ENCODE measurements around the gene PAM.

The PAM gene

DNA sequence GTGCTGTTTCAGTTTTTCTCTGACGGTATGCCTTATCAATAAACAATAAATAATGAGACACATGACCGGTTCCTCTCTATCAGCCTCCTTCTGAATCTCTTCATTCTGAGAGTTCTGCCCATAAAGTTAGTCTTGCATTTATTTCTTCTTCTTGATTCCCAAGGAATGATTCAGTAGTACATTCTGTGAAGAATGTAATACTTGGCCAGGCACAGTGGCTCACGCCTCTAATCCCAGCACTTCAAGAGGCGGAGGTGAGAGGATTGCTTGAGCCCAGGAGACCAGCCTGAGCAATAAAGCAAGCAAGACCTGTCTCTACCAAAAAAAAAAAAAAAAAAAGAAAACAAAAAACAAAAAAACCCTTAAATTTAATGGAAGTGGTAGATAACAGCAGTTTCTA lies 53.9 kb downstream of the PAM start:
- no peak; the same call in 1 of the 3 replicates for ATAC-seq

DNA sequence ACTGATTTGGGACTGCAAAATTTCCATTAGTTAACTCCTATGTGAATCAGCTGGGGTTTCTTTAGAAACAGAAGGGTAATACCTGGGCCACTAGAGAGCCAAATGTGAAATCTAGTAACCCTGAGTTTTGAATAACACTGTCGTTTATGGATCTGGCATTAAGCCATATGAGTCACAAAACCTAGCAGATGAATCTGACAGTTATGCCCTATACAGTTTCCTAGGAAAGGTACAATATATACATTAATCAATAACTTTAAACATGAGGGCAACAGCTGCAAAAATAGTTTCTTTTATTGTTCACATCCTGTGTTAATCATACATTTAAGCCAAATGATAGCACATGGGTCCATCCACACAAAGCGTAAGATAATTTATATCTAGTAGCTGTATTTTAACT lies 56.9 kb downstream of the PAM start:
- peak; percentile 25; the same call in 1 of the 3 replicates for ATAC-seq
- TF ChIP-seq, protein P1, sequence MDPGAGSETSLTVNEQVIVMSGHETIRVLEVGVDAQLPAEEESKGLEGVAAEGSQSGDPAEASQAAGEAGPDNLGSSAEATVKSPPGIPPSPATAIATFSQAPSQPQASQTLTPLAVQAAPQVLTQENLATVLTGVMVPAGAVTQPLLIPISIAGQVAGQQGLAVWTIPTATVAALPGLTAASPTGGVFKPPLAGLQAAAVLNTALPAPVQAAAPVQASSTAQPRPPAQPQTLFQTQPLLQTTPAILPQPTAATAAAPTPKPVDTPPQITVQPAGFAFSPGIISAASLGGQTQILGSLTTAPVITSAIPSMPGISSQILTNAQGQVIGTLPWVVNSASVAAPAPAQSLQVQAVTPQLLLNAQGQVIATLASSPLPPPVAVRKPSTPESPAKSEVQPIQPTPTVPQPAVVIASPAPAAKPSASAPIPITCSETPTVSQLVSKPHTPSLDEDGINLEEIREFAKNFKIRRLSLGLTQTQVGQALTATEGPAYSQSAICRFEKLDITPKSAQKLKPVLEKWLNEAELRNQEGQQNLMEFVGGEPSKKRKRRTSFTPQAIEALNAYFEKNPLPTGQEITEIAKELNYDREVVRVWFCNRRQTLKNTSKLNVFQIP (CRISPR knock-in tag; IDR thresholded peaks at IDR 0.05; ENCODE audit: borderline replicate concordance, low read depth) = no peak
- TF ChIP-seq TOX (CRISPR knock-in tag; IDR thresholded peaks at IDR 0.05; ENCODE audit: borderline replicate concordance) (no peak), ZNF70 (CRISPR knock-in tag; IDR thresholded peaks at IDR 0.05) (no peak), ZFP30 (CRISPR knock-in tag; IDR thresholded peaks at IDR 0.05) (no peak), ARNTL (CRISPR knock-in tag; IDR thresholded peaks at IDR 0.05; ENCODE audit: borderline replicate concordance, low read depth) (no peak), BACH2 (CRISPR knock-in tag; IDR thresholded peaks at IDR 0.05; ENCODE audit: borderline replicate concordance) (no peak), ZFP3 (CRISPR knock-in tag; IDR thresholded peaks at IDR 0.05) (no peak), ZC3H10 (CRISPR knock-in tag; IDR thresholded peaks at IDR 0.05) (no peak), PPARA (CRISPR knock-in tag; IDR thresholded peaks at IDR 0.05; ENCODE audit: borderline replicate concordance) (no peak), ZNF565 (CRISPR knock-in tag; conservative IDR thresholded peaks at IDR 0.05; ENCODE audit: low read depth) (no peak), CSDC2 (CRISPR knock-in tag; IDR thresholded peaks at IDR 0.05) (no peak), ZNF8 (CRISPR knock-in tag; IDR thresholded peaks at IDR 0.05) (no peak), TCF4 (CRISPR knock-in tag; IDR thresholded peaks at IDR 0.05; ENCODE audit: borderline replicate concordance) (no peak), OSR1 (CRISPR knock-in tag; IDR thresholded peaks at IDR 0.05) (no peak), ISL1 (CRISPR knock-in tag; IDR thresholded peaks at IDR 0.05) (no peak), RARB (CRISPR knock-in tag; IDR thresholded peaks at IDR 0.05) (no peak)
- TF ChIP-seq, protein P2, sequence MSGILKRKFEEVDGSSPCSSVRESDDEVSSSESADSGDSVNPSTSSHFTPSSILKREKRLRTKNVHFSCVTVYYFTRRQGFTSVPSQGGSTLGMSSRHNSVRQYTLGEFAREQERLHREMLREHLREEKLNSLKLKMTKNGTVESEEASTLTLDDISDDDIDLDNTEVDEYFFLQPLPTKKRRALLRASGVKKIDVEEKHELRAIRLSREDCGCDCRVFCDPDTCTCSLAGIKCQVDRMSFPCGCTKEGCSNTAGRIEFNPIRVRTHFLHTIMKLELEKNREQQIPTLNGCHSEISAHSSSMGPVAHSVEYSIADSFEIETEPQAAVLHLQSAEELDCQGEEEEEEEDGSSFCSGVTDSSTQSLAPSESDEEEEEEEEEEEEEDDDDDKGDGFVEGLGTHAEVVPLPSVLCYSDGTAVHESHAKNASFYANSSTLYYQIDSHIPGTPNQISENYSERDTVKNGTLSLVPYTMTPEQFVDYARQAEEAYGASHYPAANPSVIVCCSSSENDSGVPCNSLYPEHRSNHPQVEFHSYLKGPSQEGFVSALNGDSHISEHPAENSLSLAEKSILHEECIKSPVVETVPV (CRISPR knock-in tag; IDR thresholded peaks at IDR 0.05) = no peak
- TF ChIP-seq, protein P3, sequence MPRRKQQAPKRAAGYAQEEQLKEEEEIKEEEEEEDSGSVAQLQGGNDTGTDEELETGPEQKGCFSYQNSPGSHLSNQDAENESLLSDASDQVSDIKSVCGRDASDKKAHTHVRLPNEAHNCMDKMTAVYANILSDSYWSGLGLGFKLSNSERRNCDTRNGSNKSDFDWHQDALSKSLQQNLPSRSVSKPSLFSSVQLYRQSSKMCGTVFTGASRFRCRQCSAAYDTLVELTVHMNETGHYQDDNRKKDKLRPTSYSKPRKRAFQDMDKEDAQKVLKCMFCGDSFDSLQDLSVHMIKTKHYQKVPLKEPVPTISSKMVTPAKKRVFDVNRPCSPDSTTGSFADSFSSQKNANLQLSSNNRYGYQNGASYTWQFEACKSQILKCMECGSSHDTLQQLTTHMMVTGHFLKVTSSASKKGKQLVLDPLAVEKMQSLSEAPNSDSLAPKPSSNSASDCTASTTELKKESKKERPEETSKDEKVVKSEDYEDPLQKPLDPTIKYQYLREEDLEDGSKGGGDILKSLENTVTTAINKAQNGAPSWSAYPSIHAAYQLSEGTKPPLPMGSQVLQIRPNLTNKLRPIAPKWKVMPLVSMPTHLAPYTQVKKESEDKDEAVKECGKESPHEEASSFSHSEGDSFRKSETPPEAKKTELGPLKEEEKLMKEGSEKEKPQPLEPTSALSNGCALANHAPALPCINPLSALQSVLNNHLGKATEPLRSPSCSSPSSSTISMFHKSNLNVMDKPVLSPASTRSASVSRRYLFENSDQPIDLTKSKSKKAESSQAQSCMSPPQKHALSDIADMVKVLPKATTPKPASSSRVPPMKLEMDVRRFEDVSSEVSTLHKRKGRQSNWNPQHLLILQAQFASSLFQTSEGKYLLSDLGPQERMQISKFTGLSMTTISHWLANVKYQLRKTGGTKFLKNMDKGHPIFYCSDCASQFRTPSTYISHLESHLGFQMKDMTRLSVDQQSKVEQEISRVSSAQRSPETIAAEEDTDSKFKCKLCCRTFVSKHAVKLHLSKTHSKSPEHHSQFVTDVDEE (CRISPR knock-in tag; IDR thresholded peaks at IDR 0.05) = no peak
- TF ChIP-seq, protein P4, sequence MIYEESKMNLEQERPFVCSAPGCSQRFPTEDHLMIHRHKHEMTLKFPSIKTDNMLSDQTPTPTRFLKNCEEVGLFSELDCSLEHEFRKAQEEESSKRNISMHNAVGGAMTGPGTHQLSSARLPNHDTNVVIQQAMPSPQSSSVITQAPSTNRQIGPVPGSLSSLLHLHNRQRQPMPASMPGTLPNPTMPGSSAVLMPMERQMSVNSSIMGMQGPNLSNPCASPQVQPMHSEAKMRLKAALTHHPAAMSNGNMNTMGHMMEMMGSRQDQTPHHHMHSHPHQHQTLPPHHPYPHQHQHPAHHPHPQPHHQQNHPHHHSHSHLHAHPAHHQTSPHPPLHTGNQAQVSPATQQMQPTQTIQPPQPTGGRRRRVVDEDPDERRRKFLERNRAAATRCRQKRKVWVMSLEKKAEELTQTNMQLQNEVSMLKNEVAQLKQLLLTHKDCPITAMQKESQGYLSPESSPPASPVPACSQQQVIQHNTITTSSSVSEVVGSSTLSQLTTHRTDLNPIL (CRISPR knock-in tag; IDR thresholded peaks at IDR 0.05; ENCODE audit: low read depth) = no peak

More for the DNA sequence above, 53.9 kb downstream of the PAM start:
- TF ChIP-seq TCF4 (CRISPR knock-in tag; IDR thresholded peaks at IDR 0.05; ENCODE audit: borderline replicate concordance) = no peak
- no peak for TF ChIP-seq ZNF8 (CRISPR knock-in tag; IDR thresholded peaks at IDR 0.05)

DNA sequence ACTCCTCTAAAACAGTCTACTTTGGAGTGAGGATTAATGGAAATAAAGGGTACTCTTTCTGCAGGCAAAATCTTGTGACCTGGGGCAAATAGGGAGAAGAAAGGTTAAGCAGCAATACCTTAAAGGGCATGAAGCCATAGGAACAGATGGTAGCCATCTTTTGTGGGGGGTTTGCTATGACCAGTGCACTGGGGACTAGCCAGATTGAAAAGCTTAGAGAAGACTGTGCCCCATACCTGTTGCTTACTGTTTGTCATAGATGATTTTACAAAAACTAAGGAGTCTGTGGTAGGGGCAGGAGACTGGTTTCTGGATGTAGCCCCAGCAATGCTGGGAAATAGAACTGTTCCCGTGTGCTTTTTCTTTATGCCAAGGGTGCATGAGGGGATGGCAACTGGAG lies 58.6 kb downstream of the PAM start:
- TF ChIP-seq ESRRG (CRISPR knock-in tag; IDR thresholded peaks at IDR 0.05) (no peak), ISL1 (CRISPR knock-in tag; IDR thresholded peaks at IDR 0.05) (no peak), ZC3H10 (CRISPR knock-in tag; IDR thresholded peaks at IDR 0.05) (no peak), OSR1 (CRISPR knock-in tag; IDR thresholded peaks at IDR 0.05) (no peak), RARB (CRISPR knock-in tag; IDR thresholded peaks at IDR 0.05) (no peak), ZFP30 (CRISPR knock-in tag; IDR thresholded peaks at IDR 0.05) (no peak), ZNF70 (CRISPR knock-in tag; IDR thresholded peaks at IDR 0.05) (no peak), SNAI2 (CRISPR knock-in tag; IDR thresholded peaks at IDR 0.05) (no peak), ZNF8 (CRISPR knock-in tag; IDR thresholded peaks at IDR 0.05) (no peak)
- TF ChIP-seq, protein P5, sequence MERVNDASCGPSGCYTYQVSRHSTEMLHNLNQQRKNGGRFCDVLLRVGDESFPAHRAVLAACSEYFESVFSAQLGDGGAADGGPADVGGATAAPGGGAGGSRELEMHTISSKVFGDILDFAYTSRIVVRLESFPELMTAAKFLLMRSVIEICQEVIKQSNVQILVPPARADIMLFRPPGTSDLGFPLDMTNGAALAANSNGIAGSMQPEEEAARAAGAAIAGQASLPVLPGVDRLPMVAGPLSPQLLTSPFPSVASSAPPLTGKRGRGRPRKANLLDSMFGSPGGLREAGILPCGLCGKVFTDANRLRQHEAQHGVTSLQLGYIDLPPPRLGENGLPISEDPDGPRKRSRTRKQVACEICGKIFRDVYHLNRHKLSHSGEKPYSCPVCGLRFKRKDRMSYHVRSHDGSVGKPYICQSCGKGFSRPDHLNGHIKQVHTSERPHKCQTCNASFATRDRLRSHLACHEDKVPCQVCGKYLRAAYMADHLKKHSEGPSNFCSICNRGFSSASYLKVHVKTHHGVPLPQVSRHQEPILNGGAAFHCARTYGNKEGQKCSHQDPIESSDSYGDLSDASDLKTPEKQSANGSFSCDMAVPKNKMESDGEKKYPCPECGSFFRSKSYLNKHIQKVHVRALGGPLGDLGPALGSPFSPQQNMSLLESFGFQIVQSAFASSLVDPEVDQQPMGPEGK (CRISPR knock-in tag; IDR thresholded peaks at IDR 0.05; ENCODE audit: borderline replicate concordance) = no peak
- TF ChIP-seq, protein P1 (CRISPR knock-in tag; IDR thresholded peaks at IDR 0.05; ENCODE audit: borderline replicate concordance, low read depth) = no peak
- no peak for ATAC-seq

Measured in SK-N-SH treated with all-trans-retinoic acid at 6 μM for 48 hours (cell line).